Muscle layer of colon (tissue), 2 donors: ENCODE data around the gene BCORL1.

Experiments used
- H3K27ac ChIP-seq: one replicate; pipeline ENCODE4 v1.7.0; 2013; ENCODE audit warnings: low read depth, mild to moderate bottlenecking, low read length, moderate library complexity
- H3K27me3 ChIP-seq, 2 donors: one replicate each; pipeline ENCODE4 v1.7.0; 2013; ENCODE audit warnings: low read length in 2 of 2, mild to moderate bottlenecking in 2 of 2; ENCODE audit not compliant: insufficient read depth in 2 of 2, control insufficient read depth in 1 of 2
- H3K36me3 ChIP-seq: one replicate; pipeline ENCODE4 v1.7.0; 2013; ENCODE audit warnings: mild to moderate bottlenecking, low read length; ENCODE audit not compliant: insufficient read depth
- H3K4me1 ChIP-seq: one replicate; pipeline ENCODE4 v1.7.0; 2013; ENCODE audit warnings: mild to moderate bottlenecking, low read length; ENCODE audit not compliant: insufficient read depth
- H3K4me3 ChIP-seq, 2 donors: one replicate each; pipeline ENCODE4 v1.7.0; 2013; ENCODE audit warnings: low read length in 2 of 2, low read depth in 1 of 2, mild to moderate bottlenecking in 1 of 2, moderate library complexity in 1 of 2
- H3K9ac ChIP-seq: one replicate; pipeline ENCODE4 v1.7.0; 2013; ENCODE audit warnings: low read length
- H3K9me3 ChIP-seq: one replicate; pipeline ENCODE4 v1.7.0; 2013; ENCODE audit warnings: mild to moderate bottlenecking, low read length
- donor health status: abdominal sarcoma.
- donor health status: Adenocarcinoma of cecum.

Gene BCORL1

GRCh38 chrX:129953881-129954280, 28.6 kb upstream of the BCORL1 start:
- Histone ChIP-seq H3K27ac (no peak overlapping the region), H3K4me1 (peaks cover 4% of the 10 kb centered on the region), H3K36me3 (no peaks in the 10 kb centered on the region), H3K9ac (no peak overlapping the region), H3K4me3 (no peak overlapping the region), H3K9me3 (no peaks in the 10 kb centered on the region), H3K27me3 (peaks cover 0 to 8% of the 10 kb centered on the region in 2 donors)

DNA sequence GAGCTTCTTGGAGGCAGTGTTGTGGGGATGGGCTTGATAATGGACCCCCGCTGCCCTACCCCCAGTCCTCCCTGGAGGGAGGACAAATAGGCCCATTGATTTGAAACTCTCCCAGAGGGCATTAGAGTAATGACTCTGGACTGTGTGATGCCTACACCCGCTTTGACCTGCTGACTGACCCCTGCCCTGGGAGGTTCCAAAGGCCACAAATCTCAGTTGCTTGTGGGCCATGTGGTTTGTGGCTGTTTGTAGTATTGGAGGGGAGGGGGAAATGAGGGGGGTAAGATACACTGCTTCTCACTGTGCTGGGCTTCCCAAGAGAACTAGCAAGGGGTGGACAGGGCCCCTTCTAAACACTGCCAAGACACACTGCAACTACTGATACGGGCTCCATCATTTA, 27.6 kb upstream of the BCORL1 start:
- no peak overlapping the region for H3K4me3 ChIP-seq
- H3K4me1 ChIP-seq, result peaks cover 4% of the 10 kb centered on the region
- peaks cover 0 to 8% of the 10 kb centered on the region in 2 donors for H3K27me3 ChIP-seq
- no peaks in the 10 kb centered on the region for H3K36me3 ChIP-seq
- no peak overlapping the region for H3K9ac ChIP-seq
- no peak overlapping the region for H3K27ac ChIP-seq
- no peaks in the 10 kb centered on the region for H3K9me3 ChIP-seq

- Histone ChIP-seq H3K27ac (no peak overlapping the region), H3K27me3 (peaks cover 0 to 8% of the 10 kb centered on the region in 2 donors), H3K4me3 (no peak overlapping the region), H3K36me3 (no peaks in the 10 kb centered on the region), H3K4me1 (peaks cover 4% of the 10 kb centered on the region), H3K9ac (no peak overlapping the region), H3K9me3 (no peaks in the 10 kb centered on the region)
Measured at GRCh38 chrX:129955682-129956081, 26.8 kb upstream of the BCORL1 start.

- Histone ChIP-seq H3K9me3 (no peaks in the 10 kb centered on the region), H3K36me3 (no peaks in the 10 kb centered on the region), H3K4me1 (peaks cover 4% of the 10 kb centered on the region), H3K27ac (no peak overlapping the region), H3K9ac (no peak overlapping the region), H3K27me3 (peaks cover 0 to 11% of the 10 kb centered on the region in 2 donors), H3K4me3 (no peak overlapping the region)
Measured at GRCh38 chrX:129956145-129956544, 26.3 kb upstream of the BCORL1 start.

DNA sequence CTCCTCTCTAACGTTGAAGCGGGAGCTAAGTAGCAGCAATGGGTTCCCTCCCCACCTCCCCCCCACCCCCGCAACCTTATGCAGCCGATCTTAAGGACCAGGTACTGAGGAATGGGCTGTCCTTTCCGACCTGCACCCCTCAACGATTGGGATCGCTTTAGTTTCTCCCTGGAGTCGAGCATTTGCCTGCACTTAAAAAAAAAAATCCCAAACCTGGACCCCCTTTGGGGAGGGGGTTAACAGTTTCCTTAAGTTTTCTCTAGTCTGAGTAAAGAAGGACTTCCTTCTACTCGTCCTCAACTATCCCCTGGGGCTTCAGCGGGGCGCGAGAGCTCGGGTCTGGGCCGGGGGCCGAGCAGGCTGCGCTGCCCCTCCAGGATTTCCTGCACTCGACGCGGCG, 25.7 kb upstream of the BCORL1 start:
- Histone ChIP-seq H3K9me3 (no peaks in the 10 kb centered on the region), H3K4me3 (no peak overlapping the region), H3K27me3 (peaks cover 0 to 14% of the 10 kb centered on the region in 2 donors), H3K4me1 (peaks cover 4% of the 10 kb centered on the region), H3K36me3 (no peaks in the 10 kb centered on the region), H3K27ac (no peak overlapping the region), H3K9ac (no peak overlapping the region)

GRCh38 chrX:129957241-129958082, 25.0 kb upstream of the BCORL1 start:
- no peaks in the 10 kb centered on the region for H3K9me3 ChIP-seq
- no peaks in the 10 kb centered on the region for H3K36me3 ChIP-seq
- H3K27ac ChIP-seq, result no peak overlapping the region
- peaks cover 0 to 14% of the 10 kb centered on the region in 2 donors for H3K27me3 ChIP-seq
- H3K9ac ChIP-seq, result no peak overlapping the region
- H3K4me1 ChIP-seq, result no peaks in the 10 kb centered on the region
- peak overlapping the region in 1 of 2 donors; percentile 50 for H3K4me3 ChIP-seq

GRCh38 chrX:129958083-129958465, 24.4 kb upstream of the BCORL1 start:
- Histone ChIP-seq H3K9ac (no peak overlapping the region), H3K4me3 (no peak overlapping the region), H3K27ac (no peak overlapping the region), H3K27me3 (peaks cover 0 to 11% of the 10 kb centered on the region in 2 donors), H3K9me3 (no peaks in the 10 kb centered on the region), H3K36me3 (no peaks in the 10 kb centered on the region), H3K4me1 (no peaks in the 10 kb centered on the region)

- H3K27ac ChIP-seq, result no peak overlapping the region
- H3K9ac ChIP-seq, result no peak overlapping the region
- no peak overlapping the region for H3K4me3 ChIP-seq
- H3K27me3 ChIP-seq, result peaks cover 0 to 6% of the 10 kb centered on the region in 2 donors
- H3K36me3 ChIP-seq, result no peaks in the 10 kb centered on the region
- H3K4me1 ChIP-seq, result no peaks in the 10 kb centered on the region
- no peaks in the 10 kb centered on the region for H3K9me3 ChIP-seq
Measured at GRCh38 chrX:129958814-129959492, 23.5 kb upstream of the BCORL1 start.

GRCh38 chrX:129959493-129959832, 23.0 kb upstream of the BCORL1 start:
- no peak overlapping the region for H3K27ac ChIP-seq
- H3K9ac ChIP-seq, result no peak overlapping the region
- H3K4me1 ChIP-seq, result no peaks in the 10 kb centered on the region
- H3K4me3 ChIP-seq, result no peak overlapping the region
- no peaks in the 10 kb centered on the region for H3K36me3 ChIP-seq
- H3K27me3 ChIP-seq, result peaks cover 0 to 6% of the 10 kb centered on the region in 2 donors
- H3K9me3 ChIP-seq, result no peaks in the 10 kb centered on the region

GRCh38 chrX:129961180-129962083, 21.0 kb upstream of the BCORL1 start:
- no peak overlapping the region for H3K27ac ChIP-seq
- peaks cover 0 to 6% of the 10 kb centered on the region in 2 donors for H3K27me3 ChIP-seq
- H3K36me3 ChIP-seq, result no peaks in the 10 kb centered on the region
- no peaks in the 10 kb centered on the region for H3K4me1 ChIP-seq
- H3K4me3 ChIP-seq, result no peak overlapping the region
- no peaks in the 10 kb centered on the region for H3K9me3 ChIP-seq
- H3K9ac ChIP-seq, result no peak overlapping the region

GRCh38 chrX:129963729-129964128, 18.7 kb upstream of the BCORL1 start:
- no peak overlapping the region for H3K4me3 ChIP-seq
- peaks cover 0 to 7% of the 10 kb centered on the region in 2 donors for H3K27me3 ChIP-seq
- no peaks in the 10 kb centered on the region for H3K9me3 ChIP-seq
- H3K9ac ChIP-seq, result no peak overlapping the region
- no peak overlapping the region for H3K27ac ChIP-seq
- H3K36me3 ChIP-seq, result no peaks in the 10 kb centered on the region
- H3K4me1 ChIP-seq, result no peaks in the 10 kb centered on the region
